SU-DHL-6 (cell line): ENCODE measurements around the gene PKLR.

ENCODE experiments used
- H2AFZ ChIP-seq: fragments of 200-600 bp; sonication (generic); 2 replicates; pipeline ENCODE4 v1.6.1; 2014; ENCODE audit warnings: low read depth, mild to moderate bottlenecking, moderate library complexity, mixed read lengths, antibody characterized with exemption, low read length; ENCODE audit not compliant: severe bottlenecking
- H3F3A ChIP-seq: fragments of 200-600 bp; shearing (Covaris generic); 2 replicates; pipeline ENCODE4 v1.6.0; 2016; ENCODE audit warnings: antibody characterized with exemption, mild to moderate bottlenecking; ENCODE audit not compliant: insufficient read depth
- H3K27ac ChIP-seq: fragments of 200-600 bp; sonication (generic); 2 replicates; pipeline ENCODE4 v1.5.1; 2016; ENCODE audit warnings: low read depth, mild to moderate bottlenecking, low read length, moderate library complexity, mixed read lengths
- H3K27me3 ChIP-seq: fragments of 200-600 bp; sonication (generic), shearing (Covaris generic); 2 replicates; pipeline ENCODE4 v1.6.0; 2014; ENCODE audit warnings: mild to moderate bottlenecking, low read length
- H3K36me3 ChIP-seq: fragments of 200-600 bp; sonication (generic); 2 replicates; pipeline ENCODE4 v1.6.1; 2014; ENCODE audit warnings: mild to moderate bottlenecking, low read length, mixed read lengths
- H3K4me2 ChIP-seq: fragments of 300-600, 200-600 bp; shearing (Covaris generic), sonication (generic); 2 replicates; pipeline ENCODE4 v1.6.0; 2014; ENCODE audit warnings: low read length, low read depth, mild to moderate bottlenecking; ENCODE audit not compliant: poor library complexity, severe bottlenecking
- H3K4me3 ChIP-seq: fragments of 200-600 bp; sonication (generic); 2 replicates; pipeline ENCODE4 v1.5.1; 2014; ENCODE audit warnings: antibody characterized with exemption, low read length, mild to moderate bottlenecking, mixed read lengths; ENCODE audit not compliant: insufficient read depth, poor library complexity, severe bottlenecking
- H3K79me2 ChIP-seq: fragments of 200-600 bp; sonication (generic); 2 replicates; pipeline ENCODE4 v1.6.1; 2014; ENCODE audit warnings: mild to moderate bottlenecking, low read length, moderate library complexity; ENCODE audit not compliant: insufficient read depth
- H3K9ac ChIP-seq: fragments of 200-600 bp; sonication (generic); 2 replicates; pipeline ENCODE4 v1.7.0; 2014; ENCODE audit warnings: mild to moderate bottlenecking, low read length
- H3K9me2 ChIP-seq: fragments of 200-600 bp; sonication (generic); replicated peaks from 2 replicates; pipeline ENCODE4 v1.6.1; 2014; ENCODE audit warnings: low read length; ENCODE audit not compliant: insufficient read depth
- H3K9me3 ChIP-seq: fragments of 200-600 bp; sonication (generic); 2 replicates; pipeline ENCODE4 v1.6.1; 2014; ENCODE audit warnings: low read length, mixed read lengths; ENCODE audit not compliant: insufficient read depth
- H4K20me1 ChIP-seq: fragments of 200-600 bp; sonication (generic); 2 replicates; pipeline ENCODE4 v1.6.1; 2014; ENCODE audit warnings: low read depth, mild to moderate bottlenecking, antibody characterized with exemption, low read length, moderate library complexity, mixed read lengths
- CTCF ChIP-seq: fragments of 200-600 bp; sonication (generic); IDR thresholded peaks from one replicate; pipeline ENCODE4 v1.5.1; 2017; ENCODE audit warnings: antibody characterized with exemption, mild to moderate bottlenecking, low read length, moderate library complexity; ENCODE audit not compliant: insufficient read depth, poor library complexity, severe bottlenecking
- EZH2phosphoT487 ChIP-seq: fragments of 200-600 bp; sonication (generic), shearing (Covaris generic); conservative IDR thresholded peaks from 2 replicates; pipeline ENCODE4 v1.6.1; 2018; ENCODE audit warnings: mild to moderate bottlenecking, antibody characterized with exemption, low read length, moderate library complexity, mixed read lengths

Gene PKLR

GRCh38 chr1:155287987-155288543 is 13.2 kb downstream of the PKLR start:
- no peaks in the 10 kb centered on the region for H3K36me3 ChIP-seq
- no peaks in the 10 kb centered on the region for H3K9me2 ChIP-seq
- H3K4me2 ChIP-seq: no peak overlapping the region
- no peak overlapping the region for H3K27ac ChIP-seq
- H3K4me3 ChIP-seq: no peak overlapping the region
- no peaks in the 10 kb centered on the region for H3F3A ChIP-seq
- no peaks in the 10 kb centered on the region for H3K27me3 ChIP-seq
- no peaks in the 10 kb centered on the region for H3K9me3 ChIP-seq
- H3K79me2 ChIP-seq: no peaks in the 10 kb centered on the region
- no peak overlapping the region for H3K9ac ChIP-seq
- H4K20me1 ChIP-seq: no peaks in the 10 kb centered on the region
- no peak for TF ChIP-seq EZH2phosphoT487
- TF ChIP-seq CTCF: no peak
- H2AFZ ChIP-seq: no peak overlapping the region

- no peak overlapping the region for H3K9ac ChIP-seq
- no peaks in the 10 kb centered on the region for H3K9me2 ChIP-seq
- no peaks in the 10 kb centered on the region for H3K27me3 ChIP-seq
- TF ChIP-seq CTCF: no peak
- TF ChIP-seq EZH2phosphoT487: no peak
- no peak overlapping the region for H2AFZ ChIP-seq
- H3K4me2 ChIP-seq: no peak overlapping the region
- H3K79me2 ChIP-seq: 0 out of 2 replicates have a peak, but pooled peaks cover 3% of the 10 kb centered on the region
- H4K20me1 ChIP-seq: no peaks in the 10 kb centered on the region
- no peaks in the 10 kb centered on the region for H3K36me3 ChIP-seq
- H3K27ac ChIP-seq: no peak overlapping the region
- H3K9me3 ChIP-seq: no peaks in the 10 kb centered on the region
- no peak overlapping the region for H3K4me3 ChIP-seq
- H3F3A ChIP-seq: no peaks in the 10 kb centered on the region
These were observed 14.7 kb downstream of the PKLR start for GRCh38 chr1:155286544-155286943.

GRCh38 chr1:155285631-155286044 is 15.6 kb downstream of the PKLR start:
- Histone ChIP-seq H2AFZ (no peak overlapping the region), H3K27me3 (no peaks in the 10 kb centered on the region), H3K79me2 (0 out of 2 replicates have a peak, but pooled peaks cover 3% of the 10 kb centered on the region), H3K9ac (no peak overlapping the region), H3F3A (no peaks in the 10 kb centered on the region), H3K9me3 (no peaks in the 10 kb centered on the region), H3K27ac (no peak overlapping the region), H3K4me3 (no peak overlapping the region), H3K36me3 (no peaks in the 10 kb centered on the region), H4K20me1 (no peaks in the 10 kb centered on the region), H3K9me2 (no peaks in the 10 kb centered on the region), H3K4me2 (no peak overlapping the region)
- TF ChIP-seq EZH2phosphoT487 (no peak), CTCF (no peak)
